ENCODE results near the gene OR56B4. TPM values are rescaled to one million over a fixed set of nuclear protein-coding genes. Genes with fewer than 3 reads are reported as not detected.
"Not testable (repeated sequence)": the region's sequence is repeated elsewhere in the genome, so short reads cannot be mapped to it uniquely, and the experiment has no call there.

Gene OR56B4
- total RNA-seq, 1 experiment from 2014 or later, result not detected

DNA sequence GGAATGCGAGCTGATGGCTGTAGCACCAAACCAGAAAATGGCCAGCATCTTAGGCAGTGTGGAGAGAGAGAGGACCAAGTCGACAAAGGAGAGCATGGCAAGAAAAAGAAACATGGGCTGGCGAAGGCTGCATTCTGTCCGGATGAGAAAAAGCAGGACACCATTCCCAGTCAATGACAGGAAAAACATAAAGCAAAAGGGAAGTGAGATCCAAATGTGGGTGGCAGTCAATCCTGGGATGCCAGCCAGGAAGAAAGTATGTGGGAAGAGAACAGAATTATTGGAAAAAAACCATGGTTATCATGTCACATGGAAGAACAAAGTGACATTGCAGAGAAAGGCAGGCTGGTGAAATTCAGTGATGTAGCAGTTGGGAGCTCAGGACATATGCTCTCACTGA, 40.0 kb upstream of the OR56B4 start:
- Histone ChIP-seq H3K79me2 (ENCODE audit: low read depth) (no peaks in the 10 kb centered on the region), H3K9me2 (ENCODE audit: insufficient read depth) (no peaks in the 10 kb centered on the region), H2AFZ (no peak overlapping the region), H4K20me1 (ENCODE audit: insufficient read depth) (no peaks in the 10 kb centered on the region), H3K4me3 (no peak overlapping the region), H3F3A (ENCODE audit: insufficient read depth, low read depth) (no peaks in the 10 kb centered on the region), H3K27ac (no peak overlapping the region), H3K4me2 (no peak overlapping the region), H3K36me3 (ENCODE audit: low read depth) (no peaks in the 10 kb centered on the region), H3K4me1 (replicated peaks; ENCODE audit: insufficient read depth) (no peaks in the 10 kb centered on the region), H3K9me3 (ENCODE audit: insufficient read depth, low read depth) (no peaks in the 10 kb centered on the region), H3K27me3 (ENCODE audit: insufficient read depth, low read depth) (no peaks in the 10 kb centered on the region)
- intact Hi-C loops (cut with micrococcal nuclease; ENCODE audit: unreplicated experiment), result no loop called here
- BruUV-seq (replicated peaks), result no TSS peak
- DNase-seq, result no peak
- no peak for TF ChIP-seq EZH2 (IDR thresholded peaks at IDR 0.05; ENCODE audit: low read depth)
- TF ChIP-seq, protein P1, sequence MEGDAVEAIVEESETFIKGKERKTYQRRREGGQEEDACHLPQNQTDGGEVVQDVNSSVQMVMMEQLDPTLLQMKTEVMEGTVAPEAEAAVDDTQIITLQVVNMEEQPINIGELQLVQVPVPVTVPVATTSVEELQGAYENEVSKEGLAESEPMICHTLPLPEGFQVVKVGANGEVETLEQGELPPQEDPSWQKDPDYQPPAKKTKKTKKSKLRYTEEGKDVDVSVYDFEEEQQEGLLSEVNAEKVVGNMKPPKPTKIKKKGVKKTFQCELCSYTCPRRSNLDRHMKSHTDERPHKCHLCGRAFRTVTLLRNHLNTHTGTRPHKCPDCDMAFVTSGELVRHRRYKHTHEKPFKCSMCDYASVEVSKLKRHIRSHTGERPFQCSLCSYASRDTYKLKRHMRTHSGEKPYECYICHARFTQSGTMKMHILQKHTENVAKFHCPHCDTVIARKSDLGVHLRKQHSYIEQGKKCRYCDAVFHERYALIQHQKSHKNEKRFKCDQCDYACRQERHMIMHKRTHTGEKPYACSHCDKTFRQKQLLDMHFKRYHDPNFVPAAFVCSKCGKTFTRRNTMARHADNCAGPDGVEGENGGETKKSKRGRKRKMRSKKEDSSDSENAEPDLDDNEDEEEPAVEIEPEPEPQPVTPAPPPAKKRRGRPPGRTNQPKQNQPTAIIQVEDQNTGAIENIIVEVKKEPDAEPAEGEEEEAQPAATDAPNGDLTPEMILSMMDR (conservative IDR thresholded peaks at IDR 0.05), result no peak
- POLR2A ChIA-PET (ENCODE audit: unreplicated experiment), result no interaction called here
- CTCF ChIA-PET, result no interaction called here

DNA sequence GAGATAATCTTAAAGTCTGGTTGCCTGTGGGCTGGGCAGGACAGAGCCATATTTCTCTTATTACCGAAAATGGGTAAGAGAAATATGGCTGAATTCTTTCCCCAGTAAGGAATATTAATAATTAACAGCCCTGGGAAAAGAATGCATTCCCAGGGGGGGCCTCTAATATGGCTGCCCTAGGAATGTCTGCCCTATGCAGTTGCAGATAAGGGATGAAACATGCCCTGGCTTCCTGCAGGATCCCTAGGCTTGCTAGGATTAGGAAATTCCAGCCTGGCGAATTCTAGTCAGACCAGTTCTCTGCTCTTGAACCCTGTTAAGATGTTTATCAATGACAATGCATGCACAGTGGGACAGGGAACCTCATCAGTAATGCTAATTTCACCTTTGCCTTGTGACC, 31.0 kb upstream of the OR56B4 start:
- H2AFZ ChIP-seq; H3K27ac ChIP-seq; CTCF ChIA-PET; H3K9me3 ChIP-seq (ENCODE audit: insufficient read depth, low read depth); H3K36me3 ChIP-seq (ENCODE audit: low read depth); intact Hi-C loops (cut with micrococcal nuclease; ENCODE audit: unreplicated experiment); H3K79me2 ChIP-seq (ENCODE audit: low read depth); H3K27me3 ChIP-seq (ENCODE audit: insufficient read depth, low read depth); H3F3A ChIP-seq (ENCODE audit: insufficient read depth, low read depth); BruUV-seq (replicated peaks); POLR2A ChIA-PET (ENCODE audit: unreplicated experiment); H3K9me2 ChIP-seq (ENCODE audit: insufficient read depth); H3K4me1 ChIP-seq (replicated peaks; ENCODE audit: insufficient read depth); DNase-seq; H3K4me2 ChIP-seq; H4K20me1 ChIP-seq (ENCODE audit: insufficient read depth); H3K4me3 ChIP-seq: not testable (repeated sequence)

DNA sequence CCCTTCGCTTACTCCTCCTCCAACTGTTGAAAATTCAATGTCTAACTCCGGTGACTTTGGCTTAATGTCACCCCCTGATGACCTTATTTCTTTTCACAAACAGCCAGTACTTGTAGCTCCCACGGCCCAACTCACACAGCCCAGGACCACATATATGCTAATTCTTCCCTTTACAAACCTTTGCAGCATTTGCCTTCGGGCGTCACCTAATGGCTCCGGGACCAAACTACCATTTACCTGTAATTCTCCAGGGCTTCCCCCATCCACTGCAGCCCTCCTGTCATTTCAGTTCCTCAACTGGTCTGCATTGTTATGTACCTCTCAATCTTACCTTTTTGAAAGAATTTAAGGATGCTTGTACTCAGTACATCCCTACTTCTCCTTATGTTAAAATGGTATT, 29.8 kb upstream of the OR56B4 start:
- Histone ChIP-seq H3K9me3 (ENCODE audit: insufficient read depth, low read depth) (no peaks in the 10 kb centered on the region), H3K36me3 (ENCODE audit: low read depth) (no peaks in the 10 kb centered on the region), H3K79me2 (ENCODE audit: low read depth) (no peaks in the 10 kb centered on the region), H3K27me3 (ENCODE audit: insufficient read depth, low read depth) (no peaks in the 10 kb centered on the region; the same call in 1 of the 2 replicates), H2AFZ (no peak overlapping the region), H3K27ac (no peak overlapping the region), H4K20me1 (ENCODE audit: insufficient read depth) (no peaks in the 10 kb centered on the region), H3K4me3 (no peak overlapping the region), H3K9me2 (ENCODE audit: insufficient read depth) (no peaks in the 10 kb centered on the region), H3K4me2 (no peak overlapping the region), H3K4me1 (replicated peaks; ENCODE audit: insufficient read depth) (no peaks in the 10 kb centered on the region), H3F3A (ENCODE audit: insufficient read depth, low read depth) (no peaks in the 10 kb centered on the region)
- intact Hi-C loops (cut with micrococcal nuclease; ENCODE audit: unreplicated experiment), result no loop called here
- no peak for DNase-seq
- CTCF ChIA-PET, result no interaction called here
- POLR2A ChIA-PET (ENCODE audit: unreplicated experiment), result no interaction called here
- TF ChIP-seq, protein P1 (conservative IDR thresholded peaks at IDR 0.05), result no peak
- BruUV-seq (replicated peaks), result no TSS peak

DNA sequence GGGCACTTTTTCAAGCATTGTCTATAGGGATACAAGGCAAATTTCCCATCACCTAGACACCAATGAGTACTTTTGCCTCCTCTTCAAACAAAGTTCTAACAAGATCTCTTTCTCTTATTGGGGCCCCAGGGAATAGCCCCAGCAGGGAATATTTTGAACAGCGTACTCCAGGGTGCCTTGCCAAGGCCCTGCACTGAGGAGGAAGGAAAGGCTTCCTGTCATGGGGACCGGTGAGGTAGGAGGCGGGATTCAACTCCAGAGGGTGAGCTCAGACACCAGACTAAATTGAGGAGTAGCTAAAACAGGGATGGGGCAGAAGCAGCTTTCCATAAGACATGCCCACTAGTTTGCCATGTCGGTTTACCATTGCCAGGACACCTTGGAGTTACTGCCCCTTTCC, 28.0 kb upstream of the OR56B4 start:
- POLR2A ChIA-PET (ENCODE audit: unreplicated experiment), result no interaction called here

More for the DNA sequence above, 28.0 kb upstream of the OR56B4 start:
- no peaks in the 10 kb centered on the region for H3F3A ChIP-seq (ENCODE audit: insufficient read depth, low read depth)
- BruUV-seq (replicated peaks), result no TSS peak
- CTCF ChIA-PET, result no interaction called here
- no peak overlapping the region for H3K4me3 ChIP-seq
- H3K4me2 ChIP-seq, result no peak overlapping the region
- H3K4me1 ChIP-seq (replicated peaks; ENCODE audit: insufficient read depth), result no peaks in the 10 kb centered on the region
- TF ChIP-seq, protein P1 (conservative IDR thresholded peaks at IDR 0.05), result no peak
- TF ChIP-seq EZH2 (IDR thresholded peaks at IDR 0.05; ENCODE audit: low read depth), result no peak
- H2AFZ ChIP-seq, result no peak overlapping the region
- no peaks in the 10 kb centered on the region for H4K20me1 ChIP-seq (ENCODE audit: insufficient read depth)
- no peaks in the 10 kb centered on the region for H3K79me2 ChIP-seq (ENCODE audit: low read depth)
- no peak for DNase-seq
- H3K27ac ChIP-seq, result no peak overlapping the region
- intact Hi-C loops (cut with micrococcal nuclease; ENCODE audit: unreplicated experiment), result no loop called here
- H3K9me2 ChIP-seq (ENCODE audit: insufficient read depth), result no peaks in the 10 kb centered on the region
- no peaks in the 10 kb centered on the region for H3K36me3 ChIP-seq (ENCODE audit: low read depth)
- H3K27me3 ChIP-seq (ENCODE audit: insufficient read depth, low read depth), result no peaks in the 10 kb centered on the region; the same call in 1 of the 2 replicates
- H3K9me3 ChIP-seq (ENCODE audit: insufficient read depth, low read depth), result no peaks in the 10 kb centered on the region
